AG09319 (cell line): ENCODE measurements around the gene SPATA13.
A peak's percentile ranks its signal among the peaks of the same experiment; 100 is the strongest.

Experiments used
- DNase-seq: peaks from one replicate; pipeline ENCODE4 v3.0.0-alpha.2; 2010; ENCODE audit warnings: low read depth; ENCODE audit errors: extremely low read depth
- CTCF ChIP-seq: IDR thresholded peaks from 2 replicates; pipeline ENCODE4 v1.5.1; 2011; ENCODE audit warnings: low read depth, mild to moderate bottlenecking, inconsistent platforms, low read length, moderate library complexity

The SPATA13 gene

GRCh38 chr13:24224232-24224680 is 63.7 kb downstream of the SPATA13 start:
- no peak for DNase-seq
- no peak for TF ChIP-seq CTCF

GRCh38 chr13:24225062-24225461 is 64.5 kb downstream of the SPATA13 start:
- no peak for DNase-seq
- no peak for TF ChIP-seq CTCF

- no peak for DNase-seq
- TF ChIP-seq CTCF: no peak
These were observed 65.4 kb downstream of the SPATA13 start for GRCh38 chr13:24225930-24226329.

GRCh38 chr13:24226762-24227161 is 66.2 kb downstream of the SPATA13 start:
- DNase-seq: no peak
- no peak for TF ChIP-seq CTCF

- peak; percentile 91 for TF ChIP-seq CTCF
- peak; percentile 53 for DNase-seq
These were observed 68.4 kb downstream of the SPATA13 start for GRCh38 chr13:24228852-24229458.

GRCh38 chr13:24230428-24231072 is 70.0 kb downstream of the SPATA13 start:
- DNase-seq: no peak
- TF ChIP-seq CTCF: no peak

GRCh38 chr13:24231377-24231776 is 70.9 kb downstream of the SPATA13 start:
- TF ChIP-seq CTCF: no peak
- no peak for DNase-seq
